ENCODE data around the gene RBPJ. TPM values are rescaled to one million over a fixed set of nuclear protein-coding genes. Genes with fewer than 3 reads are reported as not detected.

The RBPJ gene
- total RNA-seq, 1 donor from 2014 or later = 83.5 TPM

DNA sequence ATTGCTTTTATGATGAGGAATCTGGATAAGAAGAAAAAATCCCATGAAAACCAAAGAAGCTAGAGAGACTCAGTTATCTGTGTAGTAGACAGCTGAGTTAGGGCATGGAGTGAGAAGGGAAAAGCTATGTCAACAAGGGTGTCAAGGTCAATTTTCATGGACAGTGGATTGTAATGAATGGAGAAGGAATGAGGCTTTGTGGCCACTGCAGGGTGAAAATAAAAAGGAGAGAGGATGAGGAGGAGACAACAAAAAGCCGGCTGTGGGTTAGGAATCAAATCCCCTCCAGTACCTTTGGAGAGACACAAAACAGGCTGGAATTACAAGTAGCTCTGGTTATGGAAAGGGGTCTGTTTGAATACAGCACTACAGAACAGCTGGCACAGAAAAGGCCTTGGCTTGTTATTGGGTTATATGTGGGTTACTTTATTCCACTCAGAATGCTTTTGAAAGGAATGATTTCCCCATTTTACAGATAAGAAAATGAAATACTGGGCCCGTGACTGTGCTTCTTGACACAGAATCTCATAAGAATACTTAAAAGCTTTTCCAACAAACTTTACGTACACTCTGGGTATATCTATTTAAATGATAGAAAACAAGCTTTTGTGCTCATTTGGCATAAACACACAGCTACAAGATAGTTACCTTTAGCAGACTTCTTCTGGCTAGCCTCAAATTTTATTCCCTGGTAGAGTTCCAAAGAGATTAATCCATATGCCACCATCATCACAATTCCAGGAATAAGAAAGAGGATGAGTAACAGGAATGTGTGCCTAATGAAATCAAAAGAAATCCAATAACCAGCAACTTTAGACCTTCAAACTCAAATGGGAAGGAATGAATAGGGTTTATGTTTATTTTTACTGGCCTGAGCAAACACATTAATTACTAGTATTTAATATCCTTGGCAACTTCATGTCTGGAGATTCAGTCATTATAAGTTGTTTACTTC lies 162.0 kb downstream of the RBPJ start:
- H3K27me3 Mint-ChIP-seq (ENCODE audit: low read depth) = peaks cover 31% of the 10 kb centered on the region
- no peaks in the 10 kb centered on the region for H3K9me3 Mint-ChIP-seq
- H3K4me3 Mint-ChIP-seq = no peak overlapping the region
- no peak for DNase-seq (ENCODE audit: low spot score in 2 of 2, unreplicated experiment in 2 of 2)
- H3K36me3 Mint-ChIP-seq = no peaks in the 10 kb centered on the region
- H3K4me1 Mint-ChIP-seq = no peaks in the 10 kb centered on the region
- H3K27ac Mint-ChIP-seq = no peak overlapping the region
- TF ChIP-seq, protein P1, sequence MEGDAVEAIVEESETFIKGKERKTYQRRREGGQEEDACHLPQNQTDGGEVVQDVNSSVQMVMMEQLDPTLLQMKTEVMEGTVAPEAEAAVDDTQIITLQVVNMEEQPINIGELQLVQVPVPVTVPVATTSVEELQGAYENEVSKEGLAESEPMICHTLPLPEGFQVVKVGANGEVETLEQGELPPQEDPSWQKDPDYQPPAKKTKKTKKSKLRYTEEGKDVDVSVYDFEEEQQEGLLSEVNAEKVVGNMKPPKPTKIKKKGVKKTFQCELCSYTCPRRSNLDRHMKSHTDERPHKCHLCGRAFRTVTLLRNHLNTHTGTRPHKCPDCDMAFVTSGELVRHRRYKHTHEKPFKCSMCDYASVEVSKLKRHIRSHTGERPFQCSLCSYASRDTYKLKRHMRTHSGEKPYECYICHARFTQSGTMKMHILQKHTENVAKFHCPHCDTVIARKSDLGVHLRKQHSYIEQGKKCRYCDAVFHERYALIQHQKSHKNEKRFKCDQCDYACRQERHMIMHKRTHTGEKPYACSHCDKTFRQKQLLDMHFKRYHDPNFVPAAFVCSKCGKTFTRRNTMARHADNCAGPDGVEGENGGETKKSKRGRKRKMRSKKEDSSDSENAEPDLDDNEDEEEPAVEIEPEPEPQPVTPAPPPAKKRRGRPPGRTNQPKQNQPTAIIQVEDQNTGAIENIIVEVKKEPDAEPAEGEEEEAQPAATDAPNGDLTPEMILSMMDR (IDR thresholded peaks at IDR 0.05; ENCODE audit: unreplicated experiment) = no peak

DNA sequence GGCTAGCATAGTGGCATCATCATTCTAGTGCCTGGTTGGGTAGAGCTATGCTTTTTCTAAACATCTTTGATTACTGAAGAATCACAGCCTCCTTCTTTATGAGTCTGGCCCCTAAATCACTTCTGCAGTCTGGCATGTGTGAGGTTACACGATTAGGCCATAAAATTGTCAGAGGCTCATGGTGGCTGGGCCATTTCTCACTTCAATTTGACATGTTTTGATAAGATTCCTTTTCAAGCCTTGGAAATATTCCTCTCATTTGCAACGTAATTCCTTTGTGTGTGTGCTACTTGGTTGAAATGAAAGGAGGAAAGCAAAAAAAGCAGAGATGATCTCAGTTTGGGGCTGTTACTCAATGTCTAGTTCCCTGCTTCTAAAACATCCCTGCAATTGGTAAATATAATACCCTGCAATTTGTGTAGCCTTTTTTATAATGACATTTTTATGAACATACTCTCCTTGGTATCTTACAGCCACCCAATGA lies 163.3 kb downstream of the RBPJ start:
- peaks cover 37% of the 10 kb centered on the region for H3K27me3 Mint-ChIP-seq (ENCODE audit: low read depth)
- H3K27ac Mint-ChIP-seq = no peak overlapping the region
- H3K4me1 Mint-ChIP-seq = no peaks in the 10 kb centered on the region
- DNase-seq (ENCODE audit: low spot score in 2 of 2, unreplicated experiment in 2 of 2) = no peak
- TF ChIP-seq, protein P1 (IDR thresholded peaks at IDR 0.05; ENCODE audit: unreplicated experiment) = no peak
- no peak overlapping the region for H3K4me3 Mint-ChIP-seq
- H3K9me3 Mint-ChIP-seq = no peaks in the 10 kb centered on the region
- H3K36me3 Mint-ChIP-seq = no peaks in the 10 kb centered on the region

DNA sequence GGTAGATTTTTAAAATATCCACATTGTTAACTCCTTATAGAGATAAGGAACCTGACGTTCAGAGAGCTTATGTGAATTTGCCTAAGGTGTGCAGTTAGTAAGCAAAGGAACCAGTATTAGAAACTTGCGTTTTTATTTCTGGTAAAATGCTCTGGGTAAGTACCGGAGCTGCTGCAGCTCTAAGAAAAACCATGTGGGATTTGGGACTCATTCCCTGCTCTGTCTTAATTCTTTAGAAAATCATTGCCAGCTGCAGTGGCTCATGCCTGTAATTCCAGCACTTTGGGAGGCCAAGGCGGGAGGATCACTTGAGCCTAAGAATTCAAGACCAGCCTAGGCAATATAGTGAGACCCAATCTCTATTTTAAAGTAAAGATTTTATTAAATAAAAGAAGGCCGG lies 163.7 kb downstream of the RBPJ start:
- Mint-ChIP-seq H3K36me3 (no peaks in the 10 kb centered on the region), H3K4me1 (no peaks in the 10 kb centered on the region), H3K27me3 (ENCODE audit: low read depth) (peaks cover 41% of the 10 kb centered on the region), H3K27ac (no peak overlapping the region), H3K9me3 (no peaks in the 10 kb centered on the region), H3K4me3 (no peak overlapping the region)
- DNase-seq (ENCODE audit: low spot score in 2 of 2, unreplicated experiment in 2 of 2) = no peak
- TF ChIP-seq, protein P1 (IDR thresholded peaks at IDR 0.05; ENCODE audit: unreplicated experiment) = no peak

Other genes starting within 250 kb of the RBPJ start
- gene CCKAR, start 169.5 kb downstream of the RBPJ start, total RNA-seq = not detected in 3 replicates

Measured in mesothelial cell of epicardium (in vitro differentiated cells).